Measurements from ENCODE around the gene NDUFA5.

- no peak for TF ChIP-seq POLR2A (IDR thresholded peaks at IDR 0.05)
- TF ChIP-seq, protein P1, sequence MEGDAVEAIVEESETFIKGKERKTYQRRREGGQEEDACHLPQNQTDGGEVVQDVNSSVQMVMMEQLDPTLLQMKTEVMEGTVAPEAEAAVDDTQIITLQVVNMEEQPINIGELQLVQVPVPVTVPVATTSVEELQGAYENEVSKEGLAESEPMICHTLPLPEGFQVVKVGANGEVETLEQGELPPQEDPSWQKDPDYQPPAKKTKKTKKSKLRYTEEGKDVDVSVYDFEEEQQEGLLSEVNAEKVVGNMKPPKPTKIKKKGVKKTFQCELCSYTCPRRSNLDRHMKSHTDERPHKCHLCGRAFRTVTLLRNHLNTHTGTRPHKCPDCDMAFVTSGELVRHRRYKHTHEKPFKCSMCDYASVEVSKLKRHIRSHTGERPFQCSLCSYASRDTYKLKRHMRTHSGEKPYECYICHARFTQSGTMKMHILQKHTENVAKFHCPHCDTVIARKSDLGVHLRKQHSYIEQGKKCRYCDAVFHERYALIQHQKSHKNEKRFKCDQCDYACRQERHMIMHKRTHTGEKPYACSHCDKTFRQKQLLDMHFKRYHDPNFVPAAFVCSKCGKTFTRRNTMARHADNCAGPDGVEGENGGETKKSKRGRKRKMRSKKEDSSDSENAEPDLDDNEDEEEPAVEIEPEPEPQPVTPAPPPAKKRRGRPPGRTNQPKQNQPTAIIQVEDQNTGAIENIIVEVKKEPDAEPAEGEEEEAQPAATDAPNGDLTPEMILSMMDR (IDR thresholded peaks at IDR 0.05), result no peak
- no peak for TF ChIP-seq EP300 (IDR thresholded peaks at IDR 0.05)
Observed at GRCh38 chr7:123601530-123601929, 43.9 kb upstream of the NDUFA5 start, which contains the start of gene ASB15.
